GM18499 (cell line): Measurements from ENCODE around the gene CDH4.

ENCODE experiments used
- ATAC-seq: cut with Tn5 transposase; IDR thresholded peaks from one replicate; pipeline ENCODE4 v1.9.1; 2021; ENCODE audit warnings: moderate number of reproducible peaks; ENCODE audit not compliant: insufficient read depth, unreplicated experiment

CDH4 gene

GRCh38 chr20:61830991-61831390 lies 578.9 kb downstream of the CDH4 start:
- ATAC-seq: no peak

- no peak for ATAC-seq
Measured at GRCh38 chr20:61832181-61832580, 580.1 kb downstream of the CDH4 start.

- no peak for ATAC-seq
Measured at GRCh38 chr20:61833807-61834610, 581.9 kb downstream of the CDH4 start.

GRCh38 chr20:61835301-61835700 lies 583.2 kb downstream of the CDH4 start:
- no peak for ATAC-seq

GRCh38 chr20:61835791-61836350 lies 583.8 kb downstream of the CDH4 start:
- no peak for ATAC-seq

GRCh38 chr20:61837200-61837599 lies 585.1 kb downstream of the CDH4 start:
- no peak for ATAC-seq

- no peak for ATAC-seq
Measured at GRCh38 chr20:61839223-61839911, 587.3 kb downstream of the CDH4 start.

GRCh38 chr20:61839912-61840778 lies 588.1 kb downstream of the CDH4 start:
- ATAC-seq: no peak

GRCh38 chr20:61840779-61841455 lies 588.9 kb downstream of the CDH4 start:
- ATAC-seq: no peak

- ATAC-seq: no peak
Measured at GRCh38 chr20:61841551-61841950, 589.5 kb downstream of the CDH4 start.

- no peak for ATAC-seq
Measured at GRCh38 chr20:61841966-61842365, 589.9 kb downstream of the CDH4 start.

- no peak for ATAC-seq
Measured at GRCh38 chr20:61844621-61845020, 592.6 kb downstream of the CDH4 start.

- ATAC-seq: no peak
Measured at GRCh38 chr20:61845233-61845671, 593.2 kb downstream of the CDH4 start.

- ATAC-seq: no peak
Measured at GRCh38 chr20:61846074-61846473, 594.0 kb downstream of the CDH4 start.

GRCh38 chr20:61846741-61847419 lies 594.8 kb downstream of the CDH4 start:
- ATAC-seq: no peak

- ATAC-seq: no peak
Measured at GRCh38 chr20:61847420-61847748, 595.3 kb downstream of the CDH4 start.

- no peak for ATAC-seq
Measured at GRCh38 chr20:61847986-61848385, 595.9 kb downstream of the CDH4 start.

- no peak for ATAC-seq
Measured at GRCh38 chr20:61848851-61849250, 596.8 kb downstream of the CDH4 start.

GRCh38 chr20:61849376-61849775 lies 597.3 kb downstream of the CDH4 start:
- no peak for ATAC-seq
